Pancreas (tissue), 10 donors: ENCODE results near the gene STX11. TPM values are rescaled to one million over a fixed set of nuclear protein-coding genes. Genes with fewer than 3 reads are reported as not detected.

Source experiments
- ATAC-seq, 4 donors: fragments of 200-7000 bp; cut with Tn5 transposase; one replicate each; pipeline versions ENCODE4 v1.8.0 to v1.9.1; 2020; ENCODE audit warnings: mild to moderate bottlenecking in 4 of 4, moderate library complexity in 4 of 4
- DNase-seq, 6 donors: peaks; one replicate each; pipeline ENCODE4 v3.0.0-alpha.2; 2020
- FAIRE-seq: peaks from 2 replicates; lab custom pipeline; 2012; peaks lifted over from hg19 to GRCh38; lab: Jason Lieb, UNC
- H3K27ac ChIP-seq, 4 donors: fragments of 200-600 bp; sonication (generic); 1 replicate in 3 of 4; 2 replicates in 1 of 4; pipeline versions ENCODE4 v1.5.0 to v1.8.0; 2020
- H3K27me3 ChIP-seq, 4 donors: fragments of 200-600 bp; one replicate each; pipeline ENCODE4 v1.8.0; 2021
- H3K36me3 ChIP-seq, 3 donors: fragments of 200-600 bp; sonication (generic) in 1 of 3; one replicate each; pipeline versions ENCODE4 v1.5.0 to v1.8.0; 2020 to 2021
- H3K4me1 ChIP-seq, 3 donors: fragments of 200-600 bp; one replicate each; pipeline ENCODE4 v1.8.0; 2021
- H3K4me3 ChIP-seq, 4 donors: fragments of 200-600 bp; sonication (generic) in 2 of 4; one replicate each; pipeline versions ENCODE4 v1.5.0 to v1.8.0; 2020 to 2021
- H3K9me3 ChIP-seq, 4 donors: fragments of 200-600 bp; one replicate each; pipeline ENCODE4 v1.8.0; 2021
- WGBS, 2 donors: extraction: QIAGEN DNeasy Blood & Tissue Kit; methylation state at CpG; one replicate each; pipeline ENCODE4 v1.1.7; 2013; 5-methylcytosine and 5-hydroxymethylcytosine counted together
- intact Hi-C, 3 donors: fragments of 100-400 bp; cut with DNase I; formaldehyde crosslinking; loops; one replicate each; pipeline versions ENCODE4 v1.11.1 to v1.14.2; 2022
- polyA plus RNA-seq, 2 donors: library from polyadenylated mRNA; stranded (reverse); fragments of 200-250 nt; gene quantifications; one replicate each; pipeline ENCODE4 v1.2.3, GENCODE V29; 2013
- total RNA-seq, 6 donors: library from RNA; stranded (reverse); fragmentation: NEBNext Ultra II Directional in 4 of 6; extraction: Animal tissue kit (Norgen Biotek cat#: 25700) in 4 of 6; gene quantifications; one replicate each; pipeline versions ENCODE4 v1.2.1 to v1.2.4, GENCODE V29; 2021 to 2023
- TF ChIP-seq, protein P1 (sequence below), 4 donors: fragments of 200-600 bp; sonication (generic) in 3 of 4; IDR thresholded peaks; one replicate each; pipeline versions ENCODE4 v1.5.0 to v1.8.0; 2021; ENCODE audit warnings: antibody characterized with exemption in 4 of 4
- donor health status: healthy with polysubstance abuse.
- donor health status: DM: no; HTN: no; CAD: no; lungs with moderate emphysema.
- donor health status: DM: no; HTN: no; CAD: no.
- donor health status: control.
- donor health status: control.
- donor health status: Bipolar disorder and iron deficiency.
- donor health status: DM: yes; HTN: yes; CAD: no.
- donor health status: DM: no; HTN: no; CAD: no.
- donor health status: DM: no; HTN: no; CAD: no.
- donor health status: DM: yes; HTN: yes; CAD: no.

Gene STX11
- total and polyA plus RNA-seq, 8 donors: 0.47 to 2.6 (median 1.1) TPM

DNA sequence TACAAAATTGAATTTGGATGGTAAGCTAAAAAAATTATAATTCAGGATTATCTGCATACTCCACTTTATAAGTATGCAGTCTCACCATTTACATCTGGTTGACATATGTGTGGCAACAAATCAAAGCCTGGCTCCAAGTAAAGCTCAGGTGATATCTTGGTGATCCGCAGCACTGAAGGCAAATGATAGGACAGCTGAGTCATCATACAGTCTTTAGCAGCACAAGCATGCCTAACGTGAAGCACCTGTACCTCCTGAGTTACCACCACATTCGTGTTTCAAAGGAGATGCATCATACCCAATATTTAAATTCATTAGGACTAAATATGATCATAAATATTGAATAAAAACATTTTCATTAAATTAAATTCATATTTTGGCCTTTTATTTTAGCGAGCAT is 11.8 kb upstream of the STX11 start:
- no peaks in the 10 kb centered on the region for H3K27me3 ChIP-seq
- H3K4me1 ChIP-seq: no peaks in the 10 kb centered on the region
- H3K4me3 ChIP-seq: no peak overlapping the region
- no peak for DNase-seq
- intact Hi-C loops: no loop called here
- no peak for ATAC-seq
- H3K9me3 ChIP-seq: no peaks in the 10 kb centered on the region
- TF ChIP-seq, protein P1, sequence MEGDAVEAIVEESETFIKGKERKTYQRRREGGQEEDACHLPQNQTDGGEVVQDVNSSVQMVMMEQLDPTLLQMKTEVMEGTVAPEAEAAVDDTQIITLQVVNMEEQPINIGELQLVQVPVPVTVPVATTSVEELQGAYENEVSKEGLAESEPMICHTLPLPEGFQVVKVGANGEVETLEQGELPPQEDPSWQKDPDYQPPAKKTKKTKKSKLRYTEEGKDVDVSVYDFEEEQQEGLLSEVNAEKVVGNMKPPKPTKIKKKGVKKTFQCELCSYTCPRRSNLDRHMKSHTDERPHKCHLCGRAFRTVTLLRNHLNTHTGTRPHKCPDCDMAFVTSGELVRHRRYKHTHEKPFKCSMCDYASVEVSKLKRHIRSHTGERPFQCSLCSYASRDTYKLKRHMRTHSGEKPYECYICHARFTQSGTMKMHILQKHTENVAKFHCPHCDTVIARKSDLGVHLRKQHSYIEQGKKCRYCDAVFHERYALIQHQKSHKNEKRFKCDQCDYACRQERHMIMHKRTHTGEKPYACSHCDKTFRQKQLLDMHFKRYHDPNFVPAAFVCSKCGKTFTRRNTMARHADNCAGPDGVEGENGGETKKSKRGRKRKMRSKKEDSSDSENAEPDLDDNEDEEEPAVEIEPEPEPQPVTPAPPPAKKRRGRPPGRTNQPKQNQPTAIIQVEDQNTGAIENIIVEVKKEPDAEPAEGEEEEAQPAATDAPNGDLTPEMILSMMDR (IDR thresholded peaks at IDR 0.05): no peak
- FAIRE-seq: no peak
- 73 to 86% methylated on average over 4 of the region's 4 CpGs for WGBS, 2 donors
- no peaks in the 10 kb centered on the region for H3K36me3 ChIP-seq
- no peak overlapping the region for H3K27ac ChIP-seq

DNA sequence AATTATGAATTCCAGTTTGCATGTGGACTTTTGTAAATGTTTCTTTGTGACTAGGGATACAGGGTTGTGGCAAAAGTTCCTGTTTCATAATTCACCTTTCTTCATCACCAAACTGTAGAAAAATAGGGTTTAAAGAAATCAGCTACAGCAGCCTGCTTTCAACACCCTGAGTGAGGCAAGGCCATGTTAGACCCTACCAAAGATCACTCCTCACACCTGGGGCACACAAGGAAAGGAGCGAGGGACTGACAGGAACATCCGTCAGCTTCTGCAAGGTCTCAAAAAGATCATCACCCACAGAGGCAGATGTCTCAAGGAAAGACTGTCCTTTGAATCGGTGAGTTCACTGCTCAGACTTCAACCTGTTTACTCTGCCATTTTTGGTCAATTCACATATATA is 10.5 kb upstream of the STX11 start:
- FAIRE-seq (no peak), DNase-seq (no peak), ATAC-seq (no peak)
- WGBS, 2 donors: 91 to 99% methylated on average over 3 of the region's 3 CpGs
- Histone ChIP-seq H3K4me3 (no peak overlapping the region), H3K9me3 (no peaks in the 10 kb centered on the region), H3K27ac (no peak overlapping the region), H3K4me1 (no peaks in the 10 kb centered on the region), H3K27me3 (no peaks in the 10 kb centered on the region), H3K36me3 (no peaks in the 10 kb centered on the region)
- intact Hi-C loops: no loop called here
- TF ChIP-seq, protein P1 (IDR thresholded peaks at IDR 0.05): no peak

DNA sequence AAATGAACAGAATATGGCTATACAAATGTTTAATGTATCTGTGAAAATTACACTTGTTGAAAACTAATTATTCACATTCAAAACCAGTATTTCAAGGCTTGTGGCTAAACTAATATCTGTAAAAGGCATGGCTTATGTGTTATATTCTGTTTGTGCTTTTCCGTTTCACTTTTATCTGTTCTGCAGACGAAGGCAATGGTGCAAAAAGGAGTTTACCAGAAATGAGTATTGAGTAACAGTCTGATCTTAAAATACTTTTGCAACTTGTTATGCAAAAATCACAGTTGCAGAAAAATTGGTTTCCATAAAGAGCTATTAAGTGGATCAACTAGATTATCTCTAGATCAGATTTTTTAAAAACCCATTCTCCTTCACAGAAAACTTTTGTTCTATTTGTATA is 9.4 kb upstream of the STX11 start:
- Histone ChIP-seq H3K36me3 (no peaks in the 10 kb centered on the region), H3K9me3 (no peaks in the 10 kb centered on the region), H3K4me1 (no peaks in the 10 kb centered on the region), H3K27ac (no peak overlapping the region), H3K4me3 (no peak overlapping the region), H3K27me3 (no peaks in the 10 kb centered on the region)
- 82 to 85% methylated on average over 2 of the region's 2 CpGs for WGBS, 2 donors
- intact Hi-C loops: no loop called here
- no peak for ATAC-seq
- no peak for DNase-seq
- TF ChIP-seq, protein P1 (IDR thresholded peaks at IDR 0.05): no peak
- FAIRE-seq: no peak

DNA sequence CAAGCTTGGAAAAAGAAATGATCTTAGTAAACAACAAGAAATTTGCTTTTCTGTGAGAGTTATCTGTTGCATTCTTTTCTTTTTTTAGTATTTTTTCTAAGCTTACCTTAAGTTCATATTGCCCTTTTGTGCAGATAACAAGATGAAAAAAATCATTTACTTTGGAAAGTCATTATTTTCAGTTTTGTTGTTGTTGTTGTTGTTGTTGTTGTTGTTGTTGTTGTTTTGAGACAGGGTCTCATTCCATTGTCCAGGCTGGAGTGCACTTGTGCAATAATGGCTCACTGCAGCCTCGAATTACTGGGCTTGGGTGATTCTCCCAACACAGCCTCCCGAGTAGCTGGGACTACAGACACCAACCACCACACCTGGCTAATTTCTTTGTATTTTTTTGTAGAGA is 8.8 kb upstream of the STX11 start:
- no peak for FAIRE-seq
- intact Hi-C loops: no loop called here
- TF ChIP-seq, protein P1 (IDR thresholded peaks at IDR 0.05): no peak
- Histone ChIP-seq H3K9me3 (no peaks in the 10 kb centered on the region), H3K4me1 (no peaks in the 10 kb centered on the region), H3K4me3 (no peak overlapping the region), H3K36me3 (no peaks in the 10 kb centered on the region), H3K27me3 (no peaks in the 10 kb centered on the region), H3K27ac (no peak overlapping the region)
- ATAC-seq: no peak
- WGBS, 2 donors: 71 to 79% methylated on average over 2 of the region's 2 CpGs
- no peak for DNase-seq

DNA sequence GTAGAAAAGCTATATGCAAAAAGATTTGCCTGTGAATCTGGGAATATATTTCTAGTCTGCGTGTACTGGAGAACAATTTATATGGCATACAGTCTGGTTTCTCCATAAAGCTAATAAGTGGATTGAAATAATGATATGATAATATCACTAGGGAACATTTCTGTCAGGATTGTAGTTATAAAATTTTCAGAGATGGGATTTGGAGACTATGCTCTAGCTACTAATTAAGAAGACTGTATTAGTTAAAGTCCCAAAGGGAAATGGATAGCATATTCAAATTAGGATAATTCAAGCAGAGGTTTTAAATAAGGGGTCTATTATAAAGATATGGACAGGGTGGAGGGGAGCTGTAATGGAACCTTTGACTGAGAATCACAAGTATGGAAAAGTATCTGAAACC is 7.2 kb upstream of the STX11 start:
- Histone ChIP-seq H3K4me1 (no peaks in the 10 kb centered on the region), H3K27me3 (no peaks in the 10 kb centered on the region), H3K9me3 (no peaks in the 10 kb centered on the region), H3K4me3 (no peak overlapping the region), H3K27ac (no peak overlapping the region), H3K36me3 (no peaks in the 10 kb centered on the region)
- no peak for DNase-seq
- TF ChIP-seq, protein P1 (IDR thresholded peaks at IDR 0.05): no peak
- intact Hi-C loops: no loop called here
- FAIRE-seq: no peak
- WGBS, 2 donors: 97% methylated on average over 1 of the region's 1 CpG
- ATAC-seq: no peak
